GM21367 (cell line): ENCODE results near the gene BTNL2.
"Not testable (repeated sequence)": the region's sequence is repeated elsewhere in the genome, so short reads cannot be mapped to it uniquely, and the experiment has no call there.

Experiments used
- ATAC-seq: cut with Tn5 transposase; IDR thresholded peaks from one replicate; pipeline ENCODE4 v1.9.1; 2021; ENCODE audit not compliant: unreplicated experiment

BTNL2 gene

DNA sequence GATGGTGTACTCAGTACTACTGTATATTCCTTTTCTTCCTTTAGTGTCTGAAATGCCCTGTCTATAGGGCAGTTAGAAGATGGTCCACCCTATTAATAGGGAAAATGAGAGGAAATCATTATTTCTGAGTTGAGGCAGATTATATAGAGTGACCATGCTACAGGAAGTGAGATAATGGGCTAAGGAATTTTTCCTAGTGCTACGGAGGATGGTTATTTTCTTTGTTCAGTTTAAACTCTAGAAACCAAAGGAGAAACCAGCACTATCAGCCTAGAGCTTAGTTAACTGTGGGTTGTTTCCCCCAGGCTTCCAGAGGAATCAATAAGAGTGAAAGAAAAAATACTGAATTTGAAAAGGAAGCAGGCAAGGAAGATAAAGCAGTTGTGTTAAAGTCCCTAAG lies 35.8 kb downstream of the BTNL2 start:
- no peak for ATAC-seq

DNA sequence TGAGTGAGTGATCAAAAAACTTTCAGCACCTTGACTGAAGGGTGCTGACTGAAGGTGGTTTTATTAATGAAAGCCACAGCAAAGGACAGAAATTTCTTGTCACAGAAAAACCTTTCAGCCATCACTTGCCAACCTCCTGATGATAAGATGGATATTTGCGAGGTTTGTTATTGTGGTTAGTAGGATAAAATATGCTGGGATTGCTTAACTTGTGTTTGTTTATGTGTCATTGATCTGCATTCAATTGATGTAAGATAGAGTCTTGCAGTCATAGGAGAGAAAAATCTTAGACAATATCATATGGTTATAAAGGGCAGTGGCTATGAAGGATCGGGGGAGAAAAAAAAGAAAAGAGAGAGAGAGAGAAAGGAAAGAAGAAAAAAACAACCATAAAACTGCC lies 36.5 kb downstream of the BTNL2 start:
- ATAC-seq, result no peak

DNA sequence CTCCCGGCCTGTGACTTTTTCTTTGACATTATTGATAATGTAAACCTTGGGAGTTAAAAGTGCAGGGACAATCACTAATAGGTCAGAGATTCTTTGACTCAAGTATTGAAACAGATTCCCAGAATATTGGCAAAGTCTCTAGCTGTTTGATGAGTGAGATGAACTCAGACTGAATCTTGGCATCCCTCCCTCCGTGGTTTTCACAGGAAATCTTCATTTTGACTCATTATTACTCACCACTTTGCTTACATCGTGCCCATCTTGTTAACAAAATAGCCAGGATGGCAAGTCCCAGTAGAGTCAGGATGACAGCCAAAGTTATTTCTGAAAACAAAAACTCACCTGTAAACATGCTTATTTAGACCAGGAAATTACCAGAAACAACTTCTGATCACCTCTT lies 37.3 kb downstream of the BTNL2 start:
- ATAC-seq, result no peak

GRCh38 chr6:32367644-32368043 lies 39.3 kb downstream of the BTNL2 start:
- no peak for ATAC-seq

DNA sequence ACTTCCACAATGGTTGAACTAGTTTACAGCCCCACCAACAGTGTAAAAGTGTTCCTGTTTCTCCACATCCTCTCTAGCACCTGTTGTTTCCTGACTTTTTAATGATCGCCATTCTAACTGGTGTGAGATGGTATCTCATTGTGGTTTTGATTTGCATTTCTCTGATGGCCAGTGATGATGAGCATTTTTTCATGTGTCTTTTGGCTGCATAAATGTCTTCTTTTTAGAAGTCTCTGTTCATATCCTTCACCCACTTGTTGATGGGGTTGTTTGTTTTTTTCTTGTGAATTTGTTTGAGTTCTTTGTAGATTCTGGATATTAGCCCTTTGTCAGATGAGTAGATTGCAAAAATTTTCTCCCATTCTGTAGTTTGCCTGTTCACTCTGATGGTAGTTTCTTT lies 47.8 kb downstream of the BTNL2 start:
- ATAC-seq, result not testable (repeated sequence)

DNA sequence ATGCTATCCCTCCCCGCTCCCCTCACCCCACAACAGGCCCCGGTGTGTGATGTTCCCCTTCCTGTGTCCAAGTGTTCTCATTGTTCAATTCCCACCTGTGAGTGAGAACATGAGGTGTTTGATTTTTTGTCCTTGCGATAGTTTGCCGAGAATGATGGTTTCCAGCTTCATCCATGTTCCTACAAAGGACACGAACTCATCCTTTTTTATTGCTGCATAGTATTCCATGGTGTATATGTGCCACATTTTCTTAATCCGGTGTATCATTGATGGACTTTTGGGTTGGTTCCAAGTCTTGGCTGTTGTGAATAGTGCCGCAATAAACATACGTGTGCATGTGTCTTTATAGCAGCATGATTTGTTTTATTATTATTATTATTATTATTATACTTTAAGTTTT lies 48.4 kb downstream of the BTNL2 start:
- ATAC-seq, result not testable (repeated sequence)

DNA sequence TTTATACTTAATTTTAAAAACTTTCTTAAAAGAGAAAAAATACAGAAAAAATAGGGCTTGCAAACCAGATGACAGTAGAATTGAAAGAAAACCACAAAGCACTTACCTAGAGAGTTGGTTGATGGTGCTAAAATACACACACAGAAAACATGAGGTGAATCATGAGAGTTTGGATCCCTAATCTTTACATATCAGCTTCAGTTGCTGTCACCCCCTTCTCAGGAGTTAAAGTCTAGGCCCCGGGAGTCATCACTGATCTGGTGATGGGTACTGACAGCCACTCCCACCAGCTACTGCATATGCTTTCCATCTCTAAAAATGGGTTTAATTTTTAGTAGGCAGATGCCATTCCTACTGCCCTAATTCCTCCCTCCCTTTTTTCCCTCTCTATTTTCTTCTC lies 52.0 kb downstream of the BTNL2 start:
- ATAC-seq, result no peak

- no peak for ATAC-seq
Measured at GRCh38 chr6:32353348-32353747, 53.6 kb downstream of the BTNL2 start.
